Measurements from ENCODE around the gene ADARB1. TPM values are rescaled to one million over a fixed set of nuclear protein-coding genes. Genes with fewer than 3 reads are reported as not detected.
A peak's percentile ranks its signal among the peaks of the same experiment; 100 is the strongest.

Gene ADARB1
- total RNA-seq, 3 donors from 2014 or later (not counting 1 experiment from before 2014, with no cell fraction given), result 20.7 to 28.0 (median 26.6) TPM

DNA sequence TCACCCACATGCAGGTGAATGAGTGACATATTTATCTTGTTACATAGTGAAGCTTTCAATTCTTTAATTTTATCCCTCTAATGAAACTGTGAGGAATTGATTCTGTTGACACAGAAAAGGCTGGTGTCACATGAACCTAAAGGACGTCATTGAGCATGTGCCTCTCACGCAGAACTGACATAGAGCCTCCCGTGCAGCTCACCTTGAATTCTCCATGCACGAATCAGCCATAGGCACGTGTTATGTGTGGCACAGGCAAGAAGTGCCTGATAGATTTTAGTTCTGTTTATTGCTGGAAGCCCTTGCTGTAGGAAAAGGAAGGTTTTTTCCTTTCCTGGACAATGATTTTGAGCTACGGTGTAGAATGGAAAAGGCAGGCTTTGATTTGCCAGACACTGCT, 11.3 kb downstream of the ADARB1 start:
- Histone ChIP-seq H3K4me3 (ENCODE audit: low read length) (no peak overlapping the region), H3K27ac (ENCODE audit: low read length) (no peak overlapping the region), H3K4me1 (ENCODE audit: control insufficient read depth, insufficient read depth, low read length) (peaks cover 58% of the 10 kb centered on the region), H3K36me3 (ENCODE audit: control insufficient read depth, insufficient read depth, low read length) (peaks cover 5% of the 10 kb centered on the region), H3K27me3 (ENCODE audit: control insufficient read depth, insufficient read depth, low read length) (no peaks in the 10 kb centered on the region), H3K9me3 (ENCODE audit: control insufficient read depth, insufficient read depth, low read length) (no peaks in the 10 kb centered on the region)
- no peak for DNase-seq
- TF ChIP-seq CTCF (IDR thresholded peaks at IDR 0.05), result no peak
- H3K27ac Mint-ChIP-seq, result no peak overlapping the region
- H3K36me3 Mint-ChIP-seq, result no peaks in the 10 kb centered on the region
- H3K4me3 Mint-ChIP-seq, result no peak overlapping the region
- 98% methylated on average over 6 of the region's 6 CpGs for WGBS (ENCODE audit: insufficient coverage)
- H3K27me3 Mint-ChIP-seq (ENCODE audit: low read depth in 2 of 2), result peaks cover 0 to 3% of the 10 kb centered on the region in 2 donors
- intact Hi-C loops (cut with micrococcal nuclease), result no loop called here
- no peak for ATAC-seq
- peaks cover 59 to 69% of the 10 kb centered on the region in 2 donors for H3K4me1 Mint-ChIP-seq
- H3K9me3 Mint-ChIP-seq, result no peaks in the 10 kb centered on the region

GRCh38 chr21:45086337-45086958, 12.1 kb downstream of the ADARB1 start:
- H3K9me3 ChIP-seq (ENCODE audit: control insufficient read depth, insufficient read depth, low read length), result no peaks in the 10 kb centered on the region
- no peak for ATAC-seq
- WGBS (ENCODE audit: insufficient coverage), result 89% methylated on average over 15 of the region's 15 CpGs
- Mint-ChIP-seq H3K27me3 (ENCODE audit: low read depth in 2 of 2) (peaks cover 0 to 10% of the 10 kb centered on the region in 2 donors), H3K4me1 (peaks cover 54 to 64% of the 10 kb centered on the region in 2 donors), H3K36me3 (no peaks in the 10 kb centered on the region), H3K9me3 (no peaks in the 10 kb centered on the region), H3K27ac (peak overlapping the region in 1 of 2 donors; percentile 78), H3K4me3 (peak overlapping the region; percentile 58)
- no peak for TF ChIP-seq CTCF (IDR thresholded peaks at IDR 0.05)
- peaks cover 51% of the 10 kb centered on the region for H3K4me1 ChIP-seq (ENCODE audit: control insufficient read depth, insufficient read depth, low read length)
- DNase-seq, result no peak
- no peak overlapping the region for H3K27ac ChIP-seq (ENCODE audit: low read length)
- peaks cover 2% of the 10 kb centered on the region for H3K36me3 ChIP-seq (ENCODE audit: control insufficient read depth, insufficient read depth, low read length)
- intact Hi-C loops (cut with micrococcal nuclease), result no loop called here
- no peak overlapping the region for H3K4me3 ChIP-seq (ENCODE audit: low read length)
- no peaks in the 10 kb centered on the region for H3K27me3 ChIP-seq (ENCODE audit: control insufficient read depth, insufficient read depth, low read length)

DNA sequence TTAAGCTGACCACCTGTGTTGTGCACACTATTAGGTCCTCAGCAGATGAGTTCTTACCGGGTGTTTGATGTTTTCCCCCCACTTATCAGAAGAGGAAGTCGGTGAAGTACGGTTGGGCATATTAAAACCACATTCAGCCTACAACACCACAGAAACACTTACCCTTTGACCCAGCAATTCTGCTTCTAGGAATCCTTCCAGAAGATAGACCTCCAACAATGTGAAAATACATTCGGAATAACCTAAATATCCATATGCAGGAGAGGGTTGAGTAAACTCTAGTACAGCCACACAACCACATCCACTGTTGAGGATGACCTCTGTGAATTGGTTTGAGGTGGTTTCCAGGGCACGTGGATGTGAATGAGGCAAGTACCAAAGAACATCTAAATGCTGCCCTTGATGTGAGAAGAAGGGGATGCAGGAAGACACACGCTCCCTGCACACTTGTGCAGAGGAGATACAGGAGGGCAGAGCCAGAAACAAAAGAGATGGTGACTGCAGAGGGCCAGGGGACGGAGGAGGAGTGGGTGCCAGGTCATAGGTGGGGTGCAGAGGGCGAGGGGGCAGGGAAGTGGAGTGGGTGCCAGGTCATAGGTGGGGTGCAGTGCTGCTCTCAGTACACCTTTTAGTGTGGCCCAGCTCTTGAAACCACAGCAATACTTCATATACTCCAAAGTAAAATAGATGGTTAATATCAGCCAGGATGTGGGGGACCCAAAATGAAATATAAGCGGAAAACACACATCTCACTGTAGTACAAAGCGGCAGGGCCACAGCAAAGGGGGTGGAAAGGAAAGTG, 12.8 kb downstream of the ADARB1 start:
- Mint-ChIP-seq H3K27ac (peak overlapping the region in 1 of 2 donors; percentile 78), H3K36me3 (no peaks in the 10 kb centered on the region), H3K27me3 (ENCODE audit: low read depth in 2 of 2) (peaks cover 0 to 11% of the 10 kb centered on the region in 2 donors), H3K4me1 (peaks cover 49 to 58% of the 10 kb centered on the region in 2 donors), H3K4me3 (peak overlapping the region; percentile 58), H3K9me3 (no peaks in the 10 kb centered on the region)
- DNase-seq (peak in 1 of 2 donors; percentile 64), ATAC-seq (peak; percentile 65 to 83 (median 81))
- Histone ChIP-seq H3K36me3 (ENCODE audit: control insufficient read depth, insufficient read depth, low read length) (no peaks in the 10 kb centered on the region), H3K4me1 (ENCODE audit: control insufficient read depth, insufficient read depth, low read length) (peaks cover 45% of the 10 kb centered on the region), H3K27me3 (ENCODE audit: control insufficient read depth, insufficient read depth, low read length) (no peaks in the 10 kb centered on the region), H3K9me3 (ENCODE audit: control insufficient read depth, insufficient read depth, low read length) (no peaks in the 10 kb centered on the region), H3K4me3 (ENCODE audit: low read length) (no peak overlapping the region), H3K27ac (ENCODE audit: low read length) (no peak overlapping the region)
- intact Hi-C loops (cut with micrococcal nuclease), result no loop called here
- WGBS (ENCODE audit: insufficient coverage), result 48% methylated on average over 7 of the region's 10 CpGs
- no peak for TF ChIP-seq CTCF (IDR thresholded peaks at IDR 0.05)
